Kidney tubule cell (primary cell): ENCODE results near the gene PPP1R13L.

Experiments
- DNase-seq: peaks from one replicate; pipeline ENCODE4 v3.0.0-alpha.2; 2018; ENCODE audit warnings: low spot score

Gene PPP1R13L

GRCh38 chr19:45406226-45407090, 1.6 kb upstream of the PPP1R13L start, which contains the start of gene POLR1G:
TSS of gene POLR1G (plus strand) at chr19:45406644. CDS start at chr19:45406697, 53 bp downstream.
- DNase-seq = peak; percentile 87

DNA sequence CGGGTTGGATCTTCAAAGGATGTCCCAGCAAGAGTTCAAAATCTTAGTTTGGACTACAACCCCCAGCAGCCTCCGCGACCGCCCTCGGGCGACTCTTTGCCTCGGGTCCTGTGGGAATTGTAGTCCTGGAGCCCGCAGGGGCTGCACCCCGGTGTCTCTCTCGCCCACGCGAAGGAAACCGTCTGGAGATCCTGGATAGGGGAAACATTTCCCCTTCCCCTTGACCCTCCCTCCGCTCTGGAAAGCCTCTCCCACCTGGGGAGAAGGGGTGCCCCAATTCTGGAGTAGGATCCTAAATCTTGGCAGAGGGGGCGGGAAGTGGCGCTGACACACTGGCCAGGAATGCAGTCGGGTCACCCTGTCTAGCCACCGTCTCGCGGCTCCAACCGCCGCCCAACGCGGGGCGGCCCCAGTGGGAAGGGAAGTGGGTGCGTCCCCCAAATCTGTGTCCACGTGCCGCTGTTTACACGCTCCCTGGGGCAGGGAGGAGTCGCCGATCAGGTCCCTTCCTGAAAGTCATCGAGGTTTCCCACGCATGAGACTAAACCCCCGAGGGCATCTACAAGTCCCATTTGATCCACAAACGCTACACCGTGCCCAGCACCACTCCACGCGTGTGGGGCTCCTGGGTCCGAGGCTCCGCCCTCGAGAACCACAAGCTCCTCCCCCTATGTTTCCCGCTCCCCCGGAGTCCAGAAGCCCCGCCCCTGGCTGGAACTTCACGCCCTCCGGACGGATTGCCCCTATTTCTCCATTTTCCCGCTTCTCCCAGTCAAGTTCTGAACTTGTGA, 761 bp upstream of the PPP1R13L start:
- DNase-seq = peak; percentile 93

DNA sequence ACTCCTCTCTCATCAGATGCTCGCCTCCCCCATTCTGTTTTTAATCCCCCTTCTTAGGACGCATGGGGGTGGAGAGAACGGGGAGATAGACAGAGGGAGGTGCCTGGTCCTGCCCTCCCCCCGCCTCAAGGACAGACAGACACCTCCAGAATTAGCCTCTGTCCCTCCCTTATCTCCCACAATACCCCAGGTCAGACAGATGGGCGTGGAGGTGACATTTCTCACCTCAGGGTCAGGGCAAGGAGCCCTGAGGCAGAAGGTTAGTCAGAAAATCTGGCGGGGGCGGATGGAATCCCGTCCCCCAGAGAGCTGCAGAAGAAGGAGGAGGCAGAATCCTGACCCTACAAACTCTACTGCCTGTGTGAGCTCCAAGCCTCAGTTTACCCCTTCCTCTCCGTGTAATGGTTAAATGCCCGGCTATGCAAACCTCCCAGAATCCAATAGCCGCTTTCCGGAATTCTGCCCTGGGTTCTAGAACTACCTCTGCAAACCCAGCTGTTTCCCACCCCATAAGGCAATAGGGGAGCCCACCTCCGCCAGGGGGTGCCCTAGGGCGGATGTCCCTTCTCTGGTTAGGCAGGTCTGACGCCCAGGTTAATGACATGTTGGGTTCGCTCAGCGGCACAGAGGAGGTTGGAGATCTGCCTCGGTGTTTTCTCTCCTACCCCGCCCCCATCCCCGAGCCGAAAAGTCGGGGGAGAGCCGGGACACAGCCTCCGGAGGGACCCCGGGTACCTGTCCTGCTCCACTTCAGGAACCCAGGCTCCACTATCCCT, 900 bp downstream of the PPP1R13L start:
- DNase-seq = peak; percentile 82

GRCh38 chr19:45403272-45403671, 1.6 kb downstream of the PPP1R13L start:
- no peak for DNase-seq

GRCh38 chr19:45402298-45403061, 2.4 kb downstream of the PPP1R13L start:
- DNase-seq = peak; percentile 53

- DNase-seq = no peak
Measured at GRCh38 chr19:45401815-45402214, 3.1 kb downstream of the PPP1R13L start.

- DNase-seq = no peak
Measured at GRCh38 chr19:45400192-45400591, 4.7 kb downstream of the PPP1R13L start.

- DNase-seq = no peak
Measured at GRCh38 chr19:45395821-45396617, 8.8 kb downstream of the PPP1R13L start.

DNA sequence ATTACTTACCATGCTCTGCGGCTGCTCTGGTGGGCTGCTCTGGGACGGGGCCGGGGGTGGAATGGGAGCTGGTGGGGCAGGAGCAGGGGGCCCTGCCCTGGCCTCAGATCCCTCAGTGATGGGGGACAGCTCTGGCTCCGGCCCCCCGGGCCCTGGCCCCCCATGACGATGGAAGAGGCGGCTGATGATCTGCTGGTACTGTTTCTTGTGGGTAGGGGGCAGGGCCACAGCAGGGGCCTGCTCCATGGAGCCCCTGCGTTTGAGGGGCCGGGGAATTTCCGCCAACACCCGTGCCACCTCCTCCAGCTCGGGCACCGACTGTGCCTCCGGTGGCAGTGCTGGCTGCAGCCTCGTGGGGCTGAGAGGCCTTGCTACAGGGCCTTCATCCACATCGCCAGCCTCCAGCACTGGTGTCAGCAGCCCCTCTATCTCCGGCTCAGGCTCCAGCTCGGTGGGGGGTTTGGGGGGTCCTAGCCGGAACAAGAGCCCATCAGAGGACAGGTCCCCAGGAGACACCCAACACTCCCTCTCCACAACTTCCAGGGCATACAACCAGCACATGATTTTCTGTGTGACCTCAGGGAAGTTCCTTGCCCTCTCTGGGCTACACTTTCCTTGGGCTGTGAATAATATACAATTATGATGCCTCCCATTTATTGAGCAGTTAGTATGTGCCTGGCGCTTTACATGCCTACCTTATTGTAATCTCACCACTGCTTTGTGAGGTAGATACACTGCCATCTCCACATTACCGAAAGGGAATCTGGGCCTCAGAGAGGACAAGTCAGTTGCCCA, 12.8 kb downstream of the PPP1R13L start:
- no peak for DNase-seq

- DNase-seq = no peak
Measured at GRCh38 chr19:45391346-45391745, 13.5 kb downstream of the PPP1R13L start.

GRCh38 chr19:45385392-45386221, 19.3 kb downstream of the PPP1R13L start:
- no peak for DNase-seq

GRCh38 chr19:45382426-45382825, 22.4 kb downstream of the PPP1R13L start:
- DNase-seq = no peak

GRCh38 chr19:45380107-45380506, 24.8 kb downstream of the PPP1R13L start:
- DNase-seq = no peak

- DNase-seq = peak; percentile 98
Measured at GRCh38 chr19:45376045-45376724, 28.7 kb downstream of the PPP1R13L start.

GRCh38 chr19:45370410-45371204, 34.3 kb downstream of the PPP1R13L start, which contains the start of gene ERCC2:
TSS of gene ERCC2 (minus strand) at chr19:45370573. CDS start at chr19:45370540, 33 bp downstream.
- DNase-seq = peak; percentile 99

GRCh38 chr19:45368737-45369340, 36.0 kb downstream of the PPP1R13L start:
- no peak for DNase-seq

- DNase-seq = no peak
Measured at GRCh38 chr19:45368127-45368526, 36.7 kb downstream of the PPP1R13L start.
